Endothelial cell (in vitro differentiated cells): ENCODE results near the gene GRIN2A. TPM values are rescaled to one million over a fixed set of nuclear protein-coding genes. Genes with fewer than 3 reads are reported as not detected.

Source experiments
- DNase-seq: peaks from one replicate; pipeline ENCODE4 v3.0.0; 2021; ENCODE audit warnings: low spot score
- H3K27ac Mint-ChIP-seq: one replicate; pipeline ENCODE4 v1.8.0; 2021; ENCODE audit warnings: mixed read lengths, inconsistent platforms; ENCODE audit not compliant: unreplicated experiment
- H3K27me3 Mint-ChIP-seq: one replicate; pipeline ENCODE4 v1.8.0; 2021; ENCODE audit warnings: mild to moderate bottlenecking, moderate library complexity, mixed read lengths, inconsistent platforms; ENCODE audit not compliant: unreplicated experiment
- H3K36me3 Mint-ChIP-seq: one replicate; pipeline ENCODE4 v1.8.0; 2021; ENCODE audit warnings: mild to moderate bottlenecking, low read depth, mixed read lengths, inconsistent platforms; ENCODE audit not compliant: unreplicated experiment
- H3K4me1 Mint-ChIP-seq: one replicate; pipeline ENCODE4 v1.8.0; 2021; ENCODE audit warnings: mild to moderate bottlenecking, mixed read lengths, inconsistent platforms; ENCODE audit not compliant: unreplicated experiment
- H3K4me3 Mint-ChIP-seq: one replicate; pipeline ENCODE4 v1.8.0; 2021; ENCODE audit warnings: mild to moderate bottlenecking, mixed read lengths, inconsistent platforms; ENCODE audit not compliant: unreplicated experiment
- H3K9me3 Mint-ChIP-seq: one replicate; pipeline ENCODE4 v1.8.0; 2021; ENCODE audit warnings: mixed read lengths, inconsistent platforms; ENCODE audit not compliant: unreplicated experiment
- CTCF ChIP-seq: fragments of 200-600 bp; sonication (generic); IDR thresholded peaks from one replicate; pipeline ENCODE4 v1.5.0; 2021; ENCODE audit warnings: antibody characterized with exemption; ENCODE audit not compliant: unreplicated experiment
- total RNA-seq: library from RNA; stranded (reverse); fragmentation: NEBNext Ultra II Directional; extraction: Animal tissue kit (Norgen Biotek cat#: 25700); gene quantifications from one replicate; pipeline ENCODE4 v1.2.1, GENCODE V29; 2021; ENCODE audit not compliant: unreplicated experiment

Gene GRIN2A
- total RNA-seq, 1 donor from 2014 or later, result 0.03 TPM

- TF ChIP-seq CTCF, result no peak
These were observed 168.5 kb downstream of the GRIN2A start for GRCh38 chr16:10013774-10014173.

GRCh38 chr16:10013364-10013763, 168.9 kb downstream of the GRIN2A start:
- no peaks in the 10 kb centered on the region for H3K36me3 Mint-ChIP-seq
- no peak for TF ChIP-seq CTCF
- DNase-seq, result no peak
- no peak overlapping the region for H3K27ac Mint-ChIP-seq
- H3K4me1 Mint-ChIP-seq, result no peaks in the 10 kb centered on the region
- no peak overlapping the region for H3K4me3 Mint-ChIP-seq
- no peaks in the 10 kb centered on the region for H3K9me3 Mint-ChIP-seq
- H3K27me3 Mint-ChIP-seq, result no peaks in the 10 kb centered on the region

More at GRCh38 chr16:10013774-10014173, 168.5 kb downstream of the GRIN2A start:
- Mint-ChIP-seq H3K27ac (no peak overlapping the region), H3K4me1 (no peaks in the 10 kb centered on the region), H3K36me3 (no peaks in the 10 kb centered on the region), H3K9me3 (no peaks in the 10 kb centered on the region), H3K4me3 (no peak overlapping the region), H3K27me3 (peaks cover 1% of the 10 kb centered on the region)
- no peak for DNase-seq

GRCh38 chr16:10009684-10010083, 172.5 kb downstream of the GRIN2A start:
- Mint-ChIP-seq H3K36me3 (no peaks in the 10 kb centered on the region), H3K9me3 (no peaks in the 10 kb centered on the region), H3K27ac (no peak overlapping the region), H3K4me3 (no peak overlapping the region), H3K4me1 (no peaks in the 10 kb centered on the region), H3K27me3 (no peaks in the 10 kb centered on the region)
- no peak for DNase-seq
- no peak for TF ChIP-seq CTCF

GRCh38 chr16:10003486-10003885, 178.7 kb downstream of the GRIN2A start:
- Mint-ChIP-seq H3K27ac (no peak overlapping the region), H3K9me3 (no peaks in the 10 kb centered on the region), H3K36me3 (no peaks in the 10 kb centered on the region), H3K4me1 (no peaks in the 10 kb centered on the region), H3K27me3 (no peaks in the 10 kb centered on the region), H3K4me3 (no peak overlapping the region)
- no peak for TF ChIP-seq CTCF
- no peak for DNase-seq

GRCh38 chr16:10001258-10001775, 180.9 kb downstream of the GRIN2A start:
- no peak overlapping the region for H3K4me3 Mint-ChIP-seq
- H3K27me3 Mint-ChIP-seq, result no peaks in the 10 kb centered on the region
- H3K36me3 Mint-ChIP-seq, result no peaks in the 10 kb centered on the region
- no peak for DNase-seq
- H3K9me3 Mint-ChIP-seq, result no peaks in the 10 kb centered on the region
- TF ChIP-seq CTCF, result no peak
- no peak overlapping the region for H3K27ac Mint-ChIP-seq
- no peaks in the 10 kb centered on the region for H3K4me1 Mint-ChIP-seq
